HG03558 (cell line): ENCODE measurements around the gene SLC4A1AP.
"Not testable (repeated sequence)": the region's sequence is repeated elsewhere in the genome, so short reads cannot be mapped to it uniquely, and the experiment has no call there.

ENCODE experiments used
- ATAC-seq: cut with Tn5 transposase; IDR thresholded peaks from one replicate; pipeline ENCODE4 v1.9.1; 2021; ENCODE audit warnings: moderate number of reproducible peaks; ENCODE audit not compliant: unreplicated experiment; ENCODE audit errors: extremely low read depth

SLC4A1AP gene

DNA sequence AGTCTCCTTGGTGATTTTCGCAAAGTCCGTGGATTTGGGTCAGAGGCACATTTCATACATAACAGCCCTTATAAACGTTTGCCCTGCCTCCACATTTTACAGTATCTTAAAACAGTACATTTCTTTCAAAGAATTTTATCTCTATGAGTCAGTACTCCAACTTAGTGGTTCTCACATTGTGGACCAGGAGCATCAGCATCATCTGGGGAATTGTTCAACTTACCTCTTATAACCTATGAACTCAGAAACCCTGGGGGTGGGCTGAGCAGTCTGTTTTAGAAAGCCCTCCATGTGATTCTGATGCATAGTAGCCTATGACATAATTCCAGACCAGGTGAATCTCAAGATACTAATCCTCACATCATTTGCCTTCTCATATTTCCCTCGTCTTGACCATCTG, 12.6 kb upstream of the SLC4A1AP start:
- ATAC-seq = no peak

DNA sequence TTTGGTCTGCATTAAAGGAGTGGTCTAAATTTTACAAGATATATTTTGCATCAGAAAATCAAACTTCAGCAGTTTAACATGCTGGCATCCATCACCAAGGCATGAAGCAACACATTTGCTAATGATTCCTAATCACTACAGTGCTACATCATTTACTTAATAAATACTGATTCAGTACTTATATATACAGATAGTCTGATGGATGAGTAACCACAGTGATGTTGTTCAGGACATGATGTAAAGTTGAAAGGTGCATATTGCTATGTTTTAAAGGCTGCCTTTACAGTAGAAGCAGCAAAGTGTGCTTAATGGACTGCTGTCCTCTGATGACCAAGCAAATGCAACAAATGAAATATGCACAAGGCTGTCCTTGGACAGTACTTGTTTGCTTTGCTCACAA, 11.3 kb upstream of the SLC4A1AP start:
- no peak for ATAC-seq

DNA sequence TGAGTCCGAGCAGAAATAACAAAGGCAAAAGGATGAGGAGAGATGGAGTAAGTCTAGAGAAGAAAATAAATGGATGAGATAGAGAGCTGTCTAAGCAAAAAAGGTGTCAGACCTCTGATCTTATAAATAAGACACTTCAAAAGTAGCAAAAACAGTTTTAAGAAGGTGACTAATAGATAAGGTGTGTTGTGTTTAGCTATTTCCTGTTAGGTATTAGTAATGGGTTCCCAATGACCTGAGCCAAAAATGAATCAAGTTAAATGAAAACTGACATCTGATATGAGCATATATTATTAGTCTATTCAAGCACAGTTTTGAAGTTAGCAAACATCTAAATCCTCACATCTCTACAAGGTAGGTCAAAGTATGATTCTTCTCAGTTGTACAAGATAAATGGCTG, 10.9 kb upstream of the SLC4A1AP start:
- ATAC-seq = no peak

DNA sequence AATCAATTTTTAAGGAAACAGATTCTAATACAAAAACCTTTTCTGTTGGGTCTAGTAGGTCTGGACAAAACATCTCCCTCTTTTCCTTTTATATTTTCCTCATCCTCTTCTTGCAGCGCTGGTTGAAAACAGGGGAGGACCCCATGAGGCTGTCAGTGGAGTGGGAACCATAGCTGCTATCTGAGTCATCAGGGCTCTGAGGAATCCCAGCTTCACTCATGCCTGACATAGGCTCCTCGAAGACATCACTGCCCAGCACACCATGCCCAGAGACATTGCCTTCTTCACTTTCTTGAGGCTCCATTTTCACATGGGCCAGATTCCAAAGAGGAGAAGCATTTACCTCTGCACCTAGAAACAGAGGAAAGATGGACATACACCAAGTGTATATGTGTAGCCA, 10.3 kb upstream of the SLC4A1AP start:
- ATAC-seq = no peak

DNA sequence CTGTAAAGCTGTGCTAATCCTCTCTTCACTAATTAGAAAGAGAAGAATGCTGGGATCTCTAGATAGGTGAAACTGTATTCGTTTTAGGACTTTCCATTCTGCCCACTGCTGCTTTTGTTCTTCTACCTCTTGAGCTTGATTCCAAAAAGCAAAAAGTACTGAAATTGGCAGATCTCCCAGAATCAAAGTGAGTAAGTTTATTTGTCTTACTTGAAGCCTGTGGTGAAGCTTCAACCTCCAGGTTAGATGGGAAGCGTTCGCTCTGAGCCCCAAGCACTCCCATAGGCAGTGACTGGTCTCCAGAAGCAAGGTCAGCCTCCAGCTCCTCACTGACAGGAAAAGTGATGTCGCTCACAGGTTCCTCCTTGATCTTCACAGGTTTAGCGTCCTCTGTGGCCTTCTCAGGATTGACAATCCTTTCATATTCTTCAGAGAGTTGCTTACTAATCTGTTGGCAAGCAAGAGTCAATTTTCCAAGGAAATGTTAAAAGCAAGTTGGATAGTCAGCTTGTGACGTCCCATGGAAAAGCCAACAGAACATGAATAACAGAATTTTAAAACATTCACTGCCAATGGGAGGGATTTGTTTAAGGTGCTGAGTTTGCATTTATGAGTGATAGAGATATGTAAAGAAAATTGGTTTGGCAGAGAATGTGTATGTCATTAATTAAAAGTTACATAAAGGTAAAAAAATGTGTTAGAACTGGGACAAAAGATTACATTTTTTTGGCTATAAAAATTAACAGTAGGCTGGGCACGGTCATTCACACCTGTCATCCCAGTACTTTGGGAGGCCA, 8.3 kb upstream of the SLC4A1AP start:
- ATAC-seq = no peak

DNA sequence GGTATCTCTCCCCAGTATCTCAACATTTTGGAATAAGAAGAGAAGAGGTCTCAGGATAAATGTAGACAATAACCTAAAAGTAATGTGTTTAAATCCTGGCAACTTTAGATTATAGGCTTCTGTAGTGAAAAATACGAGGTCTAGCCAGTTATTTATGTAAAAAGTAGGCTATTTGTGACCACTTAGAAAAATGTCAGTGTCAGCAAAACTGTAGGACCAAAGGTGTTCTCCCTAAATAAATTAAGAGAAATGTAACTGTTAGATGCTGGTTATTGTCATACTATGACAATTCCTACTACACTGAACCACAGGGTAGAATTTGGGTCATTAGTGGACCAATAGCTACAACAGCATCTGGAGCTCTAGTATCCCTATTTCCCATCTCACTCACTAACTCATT, 2.3 kb upstream of the SLC4A1AP start:
- ATAC-seq = no peak

DNA sequence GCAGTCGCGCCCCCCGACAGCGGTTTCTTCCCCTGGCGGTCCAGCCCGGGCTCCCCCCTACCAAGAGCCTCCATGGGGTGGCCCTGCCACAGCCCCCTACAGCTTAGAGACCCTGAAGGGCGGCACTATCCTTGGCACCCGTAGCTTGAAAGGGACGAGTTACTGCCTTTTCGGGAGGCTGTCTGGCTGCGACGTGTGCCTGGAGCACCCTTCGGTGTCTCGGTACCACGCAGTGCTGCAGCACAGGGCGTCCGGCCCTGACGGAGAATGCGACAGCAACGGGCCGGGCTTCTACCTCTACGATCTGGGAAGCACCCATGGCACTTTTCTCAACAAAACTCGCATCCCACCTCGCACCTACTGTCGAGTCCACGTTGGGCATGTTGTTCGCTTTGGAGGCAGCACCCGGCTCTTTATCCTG, 475 bp downstream of the SLC4A1AP start:
- no peak for ATAC-seq

DNA sequence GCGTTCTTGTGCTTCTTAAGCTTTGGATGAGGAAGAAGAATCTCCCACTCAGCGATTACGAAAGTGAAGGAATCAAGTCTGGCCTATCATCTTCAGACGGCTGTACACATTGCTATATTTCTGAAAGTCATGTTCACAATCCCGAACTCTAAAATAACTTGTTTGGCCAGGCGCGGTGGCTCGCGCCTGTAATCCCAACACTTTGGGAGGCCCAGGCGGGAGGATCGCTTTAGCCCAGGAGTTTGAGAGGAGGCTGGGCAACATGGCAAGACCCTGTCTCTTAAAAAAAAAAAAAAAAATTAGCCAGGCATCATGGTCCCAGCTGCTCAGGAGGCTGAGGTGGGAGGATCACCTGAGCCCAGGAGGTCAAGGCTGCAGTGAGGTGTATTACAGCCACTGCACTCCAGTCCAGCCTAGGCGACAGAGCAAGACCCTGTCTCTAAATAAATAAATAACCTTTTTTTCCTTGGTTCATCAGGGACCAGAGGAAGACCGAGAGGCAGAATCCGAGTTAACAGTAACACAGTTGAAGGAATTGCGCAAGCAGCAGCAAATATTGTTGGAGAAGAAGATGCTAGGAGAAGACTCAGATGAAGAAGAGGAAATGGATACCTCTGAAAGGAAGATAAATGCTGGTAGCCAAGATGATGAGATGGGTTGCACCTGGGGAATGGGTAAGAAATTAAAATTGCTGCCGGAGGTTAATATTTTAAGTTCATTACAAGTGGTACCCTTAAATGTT, 1.1 kb downstream of the SLC4A1AP start:
- ATAC-seq = no peak

DNA sequence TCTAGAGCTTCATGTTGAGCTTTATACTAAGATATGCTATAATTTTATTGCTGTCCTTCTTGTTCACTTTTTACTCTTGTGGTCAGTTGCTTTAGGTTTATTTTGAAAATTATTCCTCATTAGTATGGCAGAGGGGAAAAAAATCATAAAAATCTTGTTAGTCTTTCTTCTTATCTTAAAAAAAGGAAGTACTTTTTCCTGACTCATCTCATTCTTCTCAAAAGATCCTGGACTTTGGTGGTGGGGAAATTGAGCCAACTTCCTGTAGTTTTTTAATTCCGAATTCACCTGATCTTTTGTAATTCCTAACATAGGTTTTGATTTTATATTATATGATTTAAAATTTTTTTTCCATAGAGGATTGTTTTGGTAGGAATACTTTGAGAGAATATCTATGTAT, 3.8 kb downstream of the SLC4A1AP start:
- ATAC-seq = no peak

DNA sequence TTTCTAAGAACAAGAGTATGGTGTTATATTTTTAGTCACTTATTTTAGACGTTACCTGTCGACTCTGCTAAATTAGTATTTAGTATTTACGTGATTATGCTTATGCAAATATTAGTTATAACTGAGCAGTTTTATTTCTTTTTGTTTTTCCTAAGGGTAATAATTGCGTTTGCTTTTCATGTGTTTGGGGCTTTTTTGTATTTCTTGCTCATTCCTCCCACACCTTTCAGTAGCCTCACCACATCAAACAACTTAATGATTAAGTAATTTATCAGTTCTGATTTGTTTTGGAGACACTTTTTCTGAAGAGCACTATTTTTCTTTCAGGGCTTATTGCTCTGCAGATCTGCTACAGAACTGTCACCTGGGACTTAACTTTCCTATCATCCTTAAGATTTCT, 7.5 kb downstream of the SLC4A1AP start:
- no peak for ATAC-seq

DNA sequence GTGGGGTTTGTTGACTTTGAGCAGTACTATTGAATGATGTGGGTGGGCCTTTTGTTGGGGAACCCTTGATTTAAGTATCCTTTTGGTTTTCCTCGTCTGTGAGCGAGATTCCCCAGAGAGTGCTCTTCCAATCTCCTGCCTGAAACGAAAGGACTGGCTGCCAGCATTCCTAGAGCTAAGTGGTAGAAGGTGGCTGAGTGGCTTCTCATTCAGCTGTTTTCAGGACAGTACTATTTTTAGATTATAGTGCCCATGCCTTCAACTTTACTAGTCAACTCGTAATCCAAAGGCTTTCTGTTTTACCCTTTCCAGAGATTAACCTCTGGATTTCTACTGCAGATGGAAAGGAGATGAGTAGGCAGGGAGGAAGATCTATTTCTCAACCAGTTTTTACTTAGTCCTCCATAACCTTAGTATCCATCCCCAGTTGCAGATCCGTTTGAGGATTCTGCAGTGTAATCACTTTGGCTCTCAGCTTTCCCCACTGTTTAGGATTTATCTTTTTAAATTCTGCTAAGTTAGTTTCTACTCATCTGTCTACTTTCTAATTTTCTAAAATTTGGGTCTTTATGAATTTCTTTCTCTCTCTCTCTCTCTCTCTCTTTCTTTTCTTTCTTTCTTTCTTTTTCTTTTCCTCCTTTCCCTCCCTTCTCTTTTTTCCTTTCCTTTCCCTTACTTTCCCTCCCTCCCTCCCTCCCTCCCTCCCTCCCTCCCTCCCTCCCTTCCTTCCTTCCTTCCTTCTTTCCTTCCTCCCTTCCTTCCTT, 9.2 kb downstream of the SLC4A1AP start:
- ATAC-seq = no peak

DNA sequence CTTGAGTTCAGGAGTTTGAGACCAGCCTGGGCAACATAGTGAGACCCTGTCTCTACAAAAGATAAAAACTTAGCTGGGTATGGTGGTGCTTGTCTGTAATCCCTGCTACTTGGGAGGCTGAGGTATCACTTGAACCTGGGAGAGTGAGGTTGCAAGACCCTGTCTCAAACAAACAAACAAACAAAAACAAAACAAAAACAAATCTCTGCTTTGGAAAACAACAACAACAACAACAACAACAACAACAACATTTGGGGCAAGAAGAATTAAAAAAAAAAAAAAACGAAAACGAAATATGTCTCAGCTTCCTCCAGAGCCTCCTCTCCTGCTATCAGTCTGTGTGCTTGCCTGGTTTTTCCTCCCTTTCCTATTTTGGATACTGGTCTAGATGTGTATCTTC, 16.9 kb downstream of the SLC4A1AP start:
- no peak for ATAC-seq

DNA sequence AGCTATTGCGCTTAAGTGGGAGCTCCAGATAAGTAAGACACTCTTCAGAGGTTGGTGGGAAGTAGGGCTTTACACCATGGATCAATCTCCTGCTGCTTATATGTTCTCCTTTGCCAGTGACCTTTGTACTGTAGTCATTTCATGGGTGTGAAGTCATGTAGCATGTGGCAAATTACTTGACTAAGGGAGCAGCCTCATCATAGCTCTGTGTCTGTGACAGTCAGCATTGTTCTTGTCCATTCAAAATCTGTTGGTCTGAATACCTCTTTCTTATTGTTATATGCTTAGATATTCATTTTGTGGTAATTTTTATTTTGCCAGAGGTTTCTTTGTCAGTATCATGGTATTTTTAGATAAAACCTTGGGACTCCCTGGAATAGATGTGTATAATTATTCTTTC, 18.2 kb downstream of the SLC4A1AP start:
- ATAC-seq = no peak

DNA sequence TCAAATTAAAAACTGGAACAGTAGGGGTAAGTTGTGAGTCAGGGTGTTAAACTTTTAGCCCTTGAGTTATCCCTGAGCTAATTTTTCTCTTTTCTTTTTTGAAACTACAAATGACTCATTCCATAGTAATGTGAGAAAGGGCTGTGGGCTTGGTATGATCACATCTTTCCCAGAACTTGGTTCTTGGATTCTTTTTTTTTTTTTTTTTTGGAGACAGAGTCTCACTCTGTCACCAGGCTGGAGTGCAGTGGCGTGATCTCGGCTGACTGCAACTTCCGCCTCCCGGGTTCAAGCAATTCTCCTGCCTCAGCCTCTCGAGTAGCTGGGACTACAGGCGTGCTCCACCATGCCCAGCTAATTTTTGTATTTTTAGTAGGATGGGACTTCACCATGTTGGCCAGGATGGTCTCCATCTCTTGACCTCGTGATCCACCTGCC, 18.7 kb downstream of the SLC4A1AP start:
- ATAC-seq = not testable (repeated sequence)

DNA sequence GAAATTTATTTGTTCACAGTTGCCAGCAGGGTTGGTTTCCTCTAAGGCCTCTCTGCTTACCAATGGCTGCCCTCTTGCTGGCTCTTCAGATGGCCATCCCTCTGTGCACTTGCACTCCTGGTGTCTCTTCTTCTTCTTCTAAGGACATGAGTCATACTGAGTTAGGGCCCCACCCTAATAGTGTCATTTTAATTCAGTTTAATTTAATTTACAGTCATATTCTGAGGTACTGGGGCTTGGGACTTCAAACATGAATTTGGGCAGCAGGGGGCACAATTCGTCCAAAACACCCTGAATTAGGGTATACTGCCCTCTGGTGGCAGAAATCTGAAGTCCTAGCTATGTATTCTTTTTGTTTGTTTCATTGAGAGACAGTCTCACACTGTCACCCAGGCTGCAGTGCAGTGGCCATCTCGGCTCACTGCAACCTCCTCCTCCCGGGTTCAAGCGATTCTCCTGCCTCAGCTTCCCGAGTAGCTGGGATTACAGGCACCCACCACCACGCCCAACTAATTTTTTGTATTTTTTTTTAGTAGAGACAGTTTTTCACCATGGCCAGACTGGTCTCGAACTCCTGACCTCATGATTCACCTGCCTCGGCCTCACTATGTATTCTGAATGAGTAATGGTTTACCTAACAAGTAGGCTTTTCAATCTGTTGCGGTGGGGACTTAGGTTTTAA, 19.8 kb downstream of the SLC4A1AP start:
- ATAC-seq = no peak

DNA sequence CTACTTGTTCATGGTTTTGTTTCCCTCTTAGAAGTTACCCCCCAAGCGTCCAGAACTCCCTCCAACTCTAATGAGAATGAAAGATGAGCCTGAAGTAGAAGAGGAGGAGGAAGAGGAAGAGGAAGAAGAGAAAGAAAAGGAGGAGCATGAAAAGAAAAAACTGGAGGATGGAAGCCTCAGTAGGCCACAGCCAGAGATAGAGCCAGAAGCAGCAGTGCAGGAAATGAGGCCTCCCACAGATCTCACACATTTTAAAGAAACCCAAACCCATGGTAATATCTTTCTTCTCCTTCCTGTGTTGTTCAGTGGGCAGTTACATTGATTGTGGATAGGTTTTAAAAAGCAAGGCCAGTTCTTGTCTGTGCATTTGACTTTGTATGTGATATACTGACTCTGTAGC, 21.3 kb downstream of the SLC4A1AP start:
- not testable (repeated sequence) for ATAC-seq

DNA sequence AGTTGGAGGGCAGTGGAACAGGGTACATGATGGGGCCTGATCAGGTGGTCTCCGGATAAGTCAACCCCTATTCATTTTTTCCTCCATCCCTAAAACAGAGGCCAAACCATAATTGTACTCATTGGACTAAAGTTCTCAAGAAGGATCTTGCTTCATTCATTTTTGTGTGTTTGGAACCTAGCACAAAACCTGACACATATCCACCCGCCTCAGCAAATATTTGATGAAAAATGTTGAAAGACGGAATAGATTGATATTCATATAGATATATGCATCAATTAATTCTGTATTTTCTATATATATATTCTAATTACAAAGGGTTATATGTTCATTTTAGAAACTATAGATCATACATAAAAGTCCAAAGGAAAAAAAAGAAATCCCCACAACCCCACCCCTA, 21.9 kb downstream of the SLC4A1AP start:
- ATAC-seq = no peak

DNA sequence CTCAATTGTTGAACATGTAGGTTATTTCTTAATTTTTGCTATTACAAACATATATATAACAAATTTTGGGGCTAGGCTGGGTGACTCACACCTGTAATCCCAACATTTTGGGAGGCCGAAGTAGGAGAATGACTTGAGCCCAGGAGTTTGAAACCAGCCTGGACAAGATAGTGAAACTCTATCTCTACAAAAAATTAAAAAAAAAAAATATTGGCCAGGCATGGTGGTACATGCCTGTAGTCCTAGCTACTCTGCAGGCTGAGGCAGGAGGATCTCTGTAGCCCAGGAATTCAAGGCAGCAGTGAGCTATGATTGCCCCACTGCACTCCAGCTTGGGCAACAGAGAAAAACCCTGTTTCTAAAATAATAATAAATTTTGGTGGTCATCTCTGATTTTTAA, 23.5 kb downstream of the SLC4A1AP start:
- no peak for ATAC-seq

DNA sequence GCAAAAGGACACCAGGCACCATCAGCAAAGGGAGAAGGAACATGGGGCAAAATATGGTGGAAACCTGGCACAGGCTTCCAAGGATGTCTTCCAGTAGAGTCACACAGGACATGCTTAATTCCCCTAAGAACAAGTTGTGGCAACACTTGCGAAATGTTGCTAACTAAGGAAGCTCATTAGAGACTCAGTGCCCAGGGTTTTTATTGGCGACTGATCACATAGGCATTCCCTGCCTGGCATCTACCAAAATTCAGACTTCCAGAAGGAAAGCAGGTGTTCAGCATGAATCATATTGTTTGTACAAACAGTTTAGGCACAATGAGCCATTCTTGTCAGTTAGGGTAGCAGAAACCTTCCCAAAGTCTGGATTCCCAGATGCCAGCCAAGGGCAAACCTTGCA, 25.7 kb downstream of the SLC4A1AP start:
- ATAC-seq = no peak

DNA sequence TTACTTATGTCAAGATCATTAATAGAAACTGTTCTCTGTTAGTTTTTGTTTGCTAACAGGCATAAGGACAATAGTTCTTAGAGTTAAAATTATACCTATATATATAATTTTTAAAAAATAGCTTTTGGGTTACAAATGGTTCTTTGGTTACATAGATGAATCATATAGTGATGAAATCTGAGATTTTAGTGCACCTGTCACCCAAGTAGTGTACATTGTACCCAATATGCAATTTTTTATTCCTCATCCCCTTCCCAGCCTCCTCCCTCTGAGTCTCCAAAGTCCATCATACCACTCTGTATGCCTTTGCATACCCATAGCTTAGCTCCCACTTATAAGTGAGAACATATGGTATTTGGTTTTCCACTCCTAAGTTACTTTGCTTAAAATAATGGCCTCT, 26.4 kb downstream of the SLC4A1AP start:
- no peak for ATAC-seq
